GM18517 (cell line): ENCODE data around the gene WDR70.
"Not testable (repeated sequence)": the region's sequence is repeated elsewhere in the genome, so short reads cannot be mapped to it uniquely, and the experiment has no call there.

Source experiments
- ATAC-seq: cut with Tn5 transposase; IDR thresholded peaks from one replicate; pipeline ENCODE4 v1.9.1; 2021; ENCODE audit warnings: mild to moderate bottlenecking, moderate library complexity; ENCODE audit not compliant: unreplicated experiment

WDR70 gene

GRCh38 chr5:37568018-37568753, 189.1 kb downstream of the WDR70 start:
- no peak for ATAC-seq

DNA sequence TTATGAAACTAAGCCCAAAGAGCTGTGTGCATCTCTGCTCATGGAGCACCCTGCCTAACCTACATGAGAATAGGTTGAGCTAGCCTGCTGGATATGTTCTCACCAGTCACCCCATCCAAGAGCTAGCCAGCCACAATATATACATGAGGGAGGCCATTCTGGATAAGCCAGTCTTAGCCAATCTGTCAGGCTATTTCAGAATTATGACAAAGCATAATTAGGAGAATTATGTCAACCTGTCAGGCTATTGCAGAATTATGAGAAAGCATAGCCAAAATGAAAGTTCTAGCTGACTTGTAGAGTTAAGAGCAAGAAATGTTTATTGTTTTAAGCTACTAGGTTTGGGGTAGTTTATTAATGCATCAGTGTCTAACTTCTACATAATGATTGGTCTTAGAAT, 189.8 kb downstream of the WDR70 start:
- ATAC-seq = no peak

GRCh38 chr5:37569466-37569865, 190.3 kb downstream of the WDR70 start:
- ATAC-seq = no peak

GRCh38 chr5:37570597-37570996, 191.5 kb downstream of the WDR70 start:
- ATAC-seq = no peak

GRCh38 chr5:37571985-37572384, 192.9 kb downstream of the WDR70 start:
- no peak for ATAC-seq

GRCh38 chr5:37575541-37576489, 196.7 kb downstream of the WDR70 start:
- ATAC-seq = no peak

- ATAC-seq = no peak
Measured at GRCh38 chr5:37576552-37576951, 197.4 kb downstream of the WDR70 start.

GRCh38 chr5:37578176-37578575, 199.1 kb downstream of the WDR70 start:
- ATAC-seq = no peak

GRCh38 chr5:37580106-37580505, 201.0 kb downstream of the WDR70 start:
- ATAC-seq = no peak

- no peak for ATAC-seq
Measured at GRCh38 chr5:37582202-37582601, 203.1 kb downstream of the WDR70 start.

DNA sequence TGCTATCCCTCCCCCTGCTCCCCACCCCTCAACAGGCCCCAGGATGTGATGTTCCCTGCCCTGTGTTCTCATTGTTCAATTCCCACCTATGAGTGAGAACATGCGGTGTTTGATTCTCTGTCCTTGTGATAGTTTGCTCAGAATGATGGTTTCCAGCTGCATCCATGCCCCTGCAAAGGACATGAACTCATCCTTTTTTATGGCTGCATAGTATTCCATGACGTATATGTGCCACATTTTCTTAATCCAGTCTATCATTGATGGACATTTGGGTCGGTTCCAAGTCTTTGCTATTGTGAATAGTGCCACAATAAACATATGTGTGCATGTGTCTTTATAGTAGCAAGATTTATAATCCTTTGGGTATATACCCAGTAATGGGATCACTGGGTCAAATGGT, 214.2 kb downstream of the WDR70 start:
- not testable (repeated sequence) for ATAC-seq

GRCh38 chr5:37594864-37595263, 215.7 kb downstream of the WDR70 start:
- not testable (repeated sequence) for ATAC-seq

- no peak for ATAC-seq
Measured at GRCh38 chr5:37598733-37599132, 219.6 kb downstream of the WDR70 start.

DNA sequence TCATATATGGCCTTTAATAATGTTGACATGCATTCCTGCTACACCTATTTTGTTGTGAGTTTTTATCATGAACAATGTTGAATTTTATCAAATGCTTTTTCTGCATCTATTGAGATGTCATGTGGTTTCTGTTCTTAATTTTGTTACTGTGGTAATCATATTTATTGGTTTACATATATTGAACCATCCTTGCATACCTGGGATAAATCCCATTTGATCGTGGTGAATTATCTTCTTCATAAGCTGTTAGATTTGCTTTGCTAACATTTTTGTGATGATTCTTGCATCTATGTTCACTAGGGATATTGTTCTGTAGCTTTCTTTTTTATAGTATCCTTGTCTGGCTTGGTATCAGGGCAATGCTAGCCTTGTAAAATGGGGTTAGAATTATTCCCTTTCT, 222.0 kb downstream of the WDR70 start:
- ATAC-seq = no peak

GRCh38 chr5:37603072-37603471, 224.0 kb downstream of the WDR70 start:
- ATAC-seq = no peak

GRCh38 chr5:37604290-37604689, 225.2 kb downstream of the WDR70 start:
- ATAC-seq = no peak

- ATAC-seq = no peak
Measured at GRCh38 chr5:37606148-37606547, 227.0 kb downstream of the WDR70 start.

GRCh38 chr5:37606632-37607248, 227.6 kb downstream of the WDR70 start:
- no peak for ATAC-seq

DNA sequence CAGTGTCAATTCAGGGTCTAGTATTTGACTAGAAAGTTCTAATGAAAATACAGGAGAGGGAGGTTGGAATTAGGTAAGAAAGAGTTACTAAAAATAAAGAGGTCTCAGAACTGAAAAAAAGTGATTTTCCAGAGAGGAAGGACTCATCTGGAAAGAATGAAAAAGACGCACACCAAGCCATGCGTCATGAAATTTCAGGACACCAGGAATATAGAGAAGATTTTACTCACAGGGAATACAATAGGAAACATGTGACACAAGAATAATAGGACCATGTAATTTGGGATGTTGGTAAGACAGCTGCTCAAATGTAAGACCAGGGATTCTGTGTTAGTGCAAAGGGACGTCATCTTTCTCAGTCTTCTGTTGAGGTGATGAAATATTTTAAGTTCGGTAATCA, 236.1 kb downstream of the WDR70 start:
- ATAC-seq = no peak

- ATAC-seq = no peak
Measured at GRCh38 chr5:37619353-37619752, 240.2 kb downstream of the WDR70 start.

- not testable (repeated sequence) for ATAC-seq
Measured at GRCh38 chr5:37622354-37622753, 243.2 kb downstream of the WDR70 start.

DNA sequence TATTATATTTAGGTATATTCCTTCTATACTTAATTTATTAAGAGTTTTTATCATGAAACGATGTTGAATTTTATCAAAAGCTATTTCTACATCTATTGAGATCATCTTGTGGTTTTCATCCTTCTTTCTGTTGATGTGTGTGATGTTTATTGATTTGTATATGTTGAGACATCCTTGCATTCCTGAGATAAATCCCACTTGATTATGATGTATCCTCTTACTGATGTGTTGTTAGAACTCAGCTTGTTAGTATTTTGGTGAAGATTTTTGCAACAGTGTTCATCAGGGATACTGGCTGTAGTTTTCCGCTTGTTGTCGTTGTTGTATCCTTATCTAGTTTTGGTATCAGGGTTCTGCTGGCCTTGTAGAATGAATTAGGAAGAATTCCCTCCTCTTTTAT, 247.1 kb downstream of the WDR70 start:
- no peak for ATAC-seq
